Measurements from ENCODE around the gene TRIO.

TRIO gene

DNA sequence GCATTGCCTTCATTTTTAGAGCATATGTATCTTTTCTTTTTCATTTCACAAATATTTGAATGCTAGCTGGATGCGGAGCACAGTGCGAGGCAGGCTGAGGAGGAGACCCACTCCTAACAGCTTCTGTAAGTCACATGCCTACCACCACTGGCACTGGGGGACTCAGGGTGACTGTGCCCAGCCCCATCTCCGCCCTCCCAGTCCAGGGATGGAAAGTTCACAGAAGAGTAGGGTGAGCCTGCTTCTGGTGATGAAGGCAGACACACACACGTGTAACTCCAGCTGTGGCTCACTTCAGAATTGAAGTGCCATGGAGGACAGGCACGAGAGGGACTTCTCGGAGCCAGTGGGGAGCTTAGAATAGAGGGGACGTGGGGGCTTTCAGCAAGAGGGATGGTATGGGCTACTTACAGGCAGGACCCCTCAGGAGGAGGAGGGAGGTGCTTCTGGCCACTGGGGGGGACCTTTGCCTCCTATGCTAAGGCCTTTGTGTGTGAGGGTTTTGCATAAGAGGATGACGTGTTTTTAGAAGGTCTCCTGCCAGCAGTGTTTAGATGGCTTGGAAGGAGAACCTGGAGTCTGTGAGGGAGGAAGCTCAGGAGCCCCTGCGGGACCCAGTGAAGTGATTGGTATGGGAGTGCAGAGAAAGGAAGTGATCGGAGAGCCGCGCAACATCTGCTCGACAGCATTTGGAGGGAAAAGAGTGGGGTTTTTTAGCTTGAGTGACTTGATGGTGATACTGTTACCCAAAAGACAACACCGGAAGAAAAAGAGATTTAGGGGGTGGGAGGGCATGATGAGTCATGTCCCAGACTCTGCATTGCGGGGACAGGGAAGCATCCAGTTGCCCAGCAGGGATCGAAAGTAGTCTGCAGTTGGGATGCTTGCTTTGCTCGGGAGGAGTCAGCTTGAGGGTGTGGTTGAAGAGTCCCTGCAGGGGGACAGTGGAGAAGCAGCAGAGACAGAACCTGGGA, 274.9 kb downstream of the TRIO start:
- Histone ChIP-seq H3K4me3 (no peak overlapping the region), H3K27ac (no peak overlapping the region), H3K9me3 (ENCODE audit: low read depth, low read length) (no peaks in the 10 kb centered on the region), H3K36me3 (ENCODE audit: insufficient read depth, low read length) (peaks cover 29% of the 10 kb centered on the region), H3K9ac (ENCODE audit: insufficient read length) (no peak overlapping the region)
- TF ChIP-seq EZH2 (IDR thresholded peaks at IDR 0.05), result no peak
- no peak for DNase-seq (ENCODE audit: low read depth, low spot score)

- no peak overlapping the region for H3K9ac ChIP-seq (ENCODE audit: insufficient read length)
- H3K27ac ChIP-seq, result no peak overlapping the region
- H3K36me3 ChIP-seq (ENCODE audit: insufficient read depth, low read length), result peaks cover 22% of the 10 kb centered on the region
- no peak overlapping the region for H3K4me3 ChIP-seq
- no peak for DNase-seq (ENCODE audit: low read depth, low spot score)
- TF ChIP-seq EZH2 (IDR thresholded peaks at IDR 0.05), result no peak
- no peak for TF ChIP-seq POLR2AphosphoS5 (IDR thresholded peaks at IDR 0.05; ENCODE audit: borderline replicate concordance, low read depth, low read length)
- no peak for TF ChIP-seq FOXP2 (optimal IDR thresholded peaks at IDR 0.05; ENCODE audit: control extremely low read depth, extremely low read length, insufficient read depth)
- H3K9me3 ChIP-seq (ENCODE audit: low read depth, low read length), result no peaks in the 10 kb centered on the region
Observed at GRCh38 chr5:14419686-14420085, 276.5 kb downstream of the TRIO start.

GRCh38 chr5:14420101-14420811, 277.1 kb downstream of the TRIO start:
- DNase-seq (ENCODE audit: low read depth, low spot score), result no peak
- H3K4me3 ChIP-seq, result no peak overlapping the region
- H3K27ac ChIP-seq, result no peak overlapping the region
- H3K9me3 ChIP-seq (ENCODE audit: low read depth, low read length), result no peaks in the 10 kb centered on the region
- no peak for TF ChIP-seq EZH2 (IDR thresholded peaks at IDR 0.05)
- TF ChIP-seq POLR2AphosphoS5 (IDR thresholded peaks at IDR 0.05; ENCODE audit: borderline replicate concordance, low read depth, low read length), result no peak
- TF ChIP-seq FOXP2 (optimal IDR thresholded peaks at IDR 0.05; ENCODE audit: control extremely low read depth, extremely low read length, insufficient read depth), result no peak
- peaks cover 16% of the 10 kb centered on the region; the same call in 1 of the 2 replicates for H3K36me3 ChIP-seq (ENCODE audit: insufficient read depth, low read length)
- H3K9ac ChIP-seq (ENCODE audit: insufficient read length), result no peak overlapping the region

DNA sequence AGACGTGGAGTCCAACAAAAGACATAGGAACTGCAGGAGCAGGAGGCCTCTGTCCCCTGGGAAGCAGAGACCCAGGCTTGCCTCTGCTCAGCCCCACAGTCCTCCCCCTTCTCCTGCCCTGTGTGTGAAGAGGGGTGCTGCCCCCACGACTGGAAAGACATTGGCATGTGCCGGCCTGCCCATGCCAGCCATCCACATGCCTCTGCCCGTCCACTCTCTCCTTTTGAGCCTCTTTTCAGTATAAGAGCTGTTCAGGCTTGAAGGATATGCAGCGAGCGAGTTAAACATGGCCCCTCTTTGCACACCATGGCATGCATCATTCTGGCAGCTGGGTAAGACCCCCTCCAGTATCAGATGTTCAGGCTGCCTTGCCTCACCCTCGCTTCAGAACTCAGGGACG, 278.7 kb downstream of the TRIO start:
- no peak overlapping the region for H3K9ac ChIP-seq (ENCODE audit: insufficient read length)
- H3K4me3 ChIP-seq, result no peak overlapping the region
- no peaks in the 10 kb centered on the region for H3K9me3 ChIP-seq (ENCODE audit: low read depth, low read length)
- H3K36me3 ChIP-seq (ENCODE audit: insufficient read depth, low read length), result peaks cover 13% of the 10 kb centered on the region; the same call in 1 of the 2 replicates
- H3K27ac ChIP-seq, result no peak overlapping the region
- no peak for TF ChIP-seq EZH2 (IDR thresholded peaks at IDR 0.05)
- TF ChIP-seq POLR2AphosphoS5 (IDR thresholded peaks at IDR 0.05; ENCODE audit: borderline replicate concordance, low read depth, low read length), result no peak
- TF ChIP-seq FOXP2 (optimal IDR thresholded peaks at IDR 0.05; ENCODE audit: control extremely low read depth, extremely low read length, insufficient read depth), result no peak
- DNase-seq (ENCODE audit: low read depth, low spot score), result no peak

DNA sequence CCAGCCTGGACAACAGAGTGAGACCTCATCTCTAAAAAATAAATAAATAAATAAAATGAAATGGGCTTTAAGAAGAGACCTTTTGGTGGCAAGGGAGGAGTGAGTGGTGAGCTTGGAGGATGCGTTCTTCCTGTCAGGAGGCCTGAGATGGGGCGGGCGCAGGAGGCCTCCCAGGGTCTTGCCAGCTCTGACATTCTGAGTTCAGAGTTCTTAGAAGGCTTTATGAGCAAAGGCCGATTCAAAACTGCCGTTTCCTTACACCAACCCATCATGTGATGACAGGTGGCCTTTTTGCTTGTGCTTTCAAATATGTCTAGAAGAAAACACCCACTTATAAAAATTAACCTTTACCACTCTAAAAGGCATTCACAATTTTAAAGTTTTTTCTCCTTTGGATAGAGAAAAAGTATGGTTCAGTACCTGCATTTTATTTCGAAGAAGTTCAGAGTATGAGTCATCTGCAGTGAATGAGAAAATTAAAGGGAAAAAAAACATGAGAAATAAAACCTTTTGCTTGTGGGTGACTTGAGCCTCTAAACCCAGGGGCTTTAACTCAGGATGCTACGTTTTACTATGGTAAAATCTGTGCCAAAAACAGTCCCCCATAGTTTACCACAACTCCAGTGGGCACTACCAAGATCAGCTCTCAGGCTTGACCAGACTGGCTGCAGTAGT, 281.0 kb downstream of the TRIO start:
- no peaks in the 10 kb centered on the region for H3K9me3 ChIP-seq (ENCODE audit: low read depth, low read length)
- TF ChIP-seq POLR2AphosphoS5 (IDR thresholded peaks at IDR 0.05; ENCODE audit: borderline replicate concordance, low read depth, low read length) (no peak), EZH2 (IDR thresholded peaks at IDR 0.05) (no peak), FOXP2 (optimal IDR thresholded peaks at IDR 0.05; ENCODE audit: control extremely low read depth, extremely low read length, insufficient read depth) (no peak)
- peaks cover 13% of the 10 kb centered on the region; the same call in 1 of the 2 replicates for H3K36me3 ChIP-seq (ENCODE audit: insufficient read depth, low read length)
- no peak for DNase-seq (ENCODE audit: low read depth, low spot score)
- no peak overlapping the region for H3K27ac ChIP-seq
- H3K4me3 ChIP-seq, result no peak overlapping the region
- no peak overlapping the region for H3K9ac ChIP-seq (ENCODE audit: insufficient read length)

- Histone ChIP-seq H3K9ac (ENCODE audit: insufficient read length) (no peak overlapping the region), H3K36me3 (ENCODE audit: insufficient read depth, low read length) (peaks cover 4% of the 10 kb centered on the region; the same call in 1 of the 2 replicates), H3K9me3 (ENCODE audit: low read depth, low read length) (no peaks in the 10 kb centered on the region), H3K4me3 (no peak overlapping the region), H3K27ac (no peak overlapping the region)
- TF ChIP-seq EZH2 (IDR thresholded peaks at IDR 0.05) (no peak), POLR2AphosphoS5 (IDR thresholded peaks at IDR 0.05; ENCODE audit: borderline replicate concordance, low read depth, low read length) (no peak), FOXP2 (optimal IDR thresholded peaks at IDR 0.05; ENCODE audit: control extremely low read depth, extremely low read length, insufficient read depth) (no peak)
- no peak for DNase-seq (ENCODE audit: low read depth, low spot score)
Observed at GRCh38 chr5:14425559-14425958, 282.4 kb downstream of the TRIO start.

DNA sequence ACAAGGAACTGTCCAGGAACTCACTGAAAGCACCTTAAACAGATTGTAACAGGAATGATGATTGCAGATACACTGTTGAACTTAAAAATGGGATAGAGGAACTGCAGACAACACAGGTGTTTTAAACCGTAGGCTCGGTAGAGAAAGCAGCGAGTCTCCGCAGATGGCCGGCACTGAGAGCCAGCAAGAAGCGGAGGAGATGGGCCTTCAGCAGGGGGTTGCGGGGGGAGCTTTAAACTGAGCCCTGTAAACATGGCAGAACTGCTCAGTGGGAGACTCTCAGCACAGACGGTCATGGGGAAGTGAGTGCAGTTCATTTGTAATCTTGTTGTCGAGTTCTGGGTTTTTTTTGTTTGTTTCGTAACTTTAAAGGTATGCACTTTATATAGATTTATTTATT, 283.4 kb downstream of the TRIO start:
- DNase-seq (ENCODE audit: low read depth, low spot score), result no peak
- H3K27ac ChIP-seq, result no peak overlapping the region
- no peak overlapping the region for H3K4me3 ChIP-seq
- no peak for TF ChIP-seq EZH2 (IDR thresholded peaks at IDR 0.05)
- no peak for TF ChIP-seq POLR2AphosphoS5 (IDR thresholded peaks at IDR 0.05; ENCODE audit: borderline replicate concordance, low read depth, low read length)
- TF ChIP-seq FOXP2 (optimal IDR thresholded peaks at IDR 0.05; ENCODE audit: control extremely low read depth, extremely low read length, insufficient read depth), result no peak
- H3K9ac ChIP-seq (ENCODE audit: insufficient read length), result no peak overlapping the region
- H3K9me3 ChIP-seq (ENCODE audit: low read depth, low read length), result no peaks in the 10 kb centered on the region
- no peaks in the 10 kb centered on the region; the same call in 1 of the 2 replicates for H3K36me3 ChIP-seq (ENCODE audit: insufficient read depth, low read length)
